ENCODE data around the gene KIT. TPM values are rescaled to one million over a fixed set of nuclear protein-coding genes. Genes with fewer than 3 reads are reported as not detected.

KIT gene
- total RNA-seq, 1 donor from 2014 or later = 1.2 TPM

DNA sequence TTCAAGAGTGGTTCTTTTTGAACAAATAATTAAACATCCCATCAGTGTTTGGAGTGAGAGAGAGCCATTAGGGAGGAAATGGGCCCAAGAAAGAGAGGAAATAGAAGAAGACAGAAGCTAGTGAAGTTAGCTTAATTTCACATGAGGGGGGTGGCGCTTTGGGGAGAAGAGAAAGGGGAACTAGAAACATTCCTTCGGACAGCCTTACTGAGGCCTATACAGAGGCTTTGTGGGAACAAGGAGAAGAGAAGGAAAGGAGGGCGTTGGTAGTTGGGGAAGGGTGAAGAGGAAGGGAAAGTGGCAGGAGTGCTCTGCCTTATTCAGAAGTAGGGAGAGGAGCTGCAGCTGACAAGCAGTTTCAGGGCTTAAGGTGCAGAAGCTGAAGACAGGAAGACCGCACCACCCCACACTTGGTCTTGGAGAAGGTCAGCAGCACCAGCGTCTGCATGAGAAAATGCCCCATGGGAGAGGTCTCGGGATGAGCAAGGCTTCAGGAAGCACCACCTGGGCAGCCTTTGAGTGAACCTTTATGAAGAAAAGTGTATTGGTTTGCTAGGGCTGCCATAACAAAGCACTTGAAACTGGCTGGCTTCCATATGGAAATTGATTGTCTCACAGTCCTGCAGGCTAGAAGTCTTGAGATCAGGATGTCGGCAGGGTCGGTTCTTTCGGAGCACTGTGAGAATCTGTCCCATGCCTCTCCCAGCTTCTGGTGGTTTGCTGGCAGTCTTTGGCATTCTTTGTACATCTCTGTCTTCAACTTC is 85.1 kb downstream of the KIT start:
- Histone ChIP-seq H3K4me1 (no peaks in the 10 kb centered on the region), H3K9me3 (replicated peaks) (peaks cover 24% of the 10 kb centered on the region), H3K4me3 (no peak overlapping the region), H3K27ac (replicated peaks) (no peak overlapping the region), H3K36me3 (no peaks in the 10 kb centered on the region), H3K27me3 (ENCODE audit: low read depth) (no peaks in the 10 kb centered on the region)
- no peak for DNase-seq
- intact Hi-C loops (cut with micrococcal nuclease) = no loop called here
- TF ChIP-seq, protein P1, sequence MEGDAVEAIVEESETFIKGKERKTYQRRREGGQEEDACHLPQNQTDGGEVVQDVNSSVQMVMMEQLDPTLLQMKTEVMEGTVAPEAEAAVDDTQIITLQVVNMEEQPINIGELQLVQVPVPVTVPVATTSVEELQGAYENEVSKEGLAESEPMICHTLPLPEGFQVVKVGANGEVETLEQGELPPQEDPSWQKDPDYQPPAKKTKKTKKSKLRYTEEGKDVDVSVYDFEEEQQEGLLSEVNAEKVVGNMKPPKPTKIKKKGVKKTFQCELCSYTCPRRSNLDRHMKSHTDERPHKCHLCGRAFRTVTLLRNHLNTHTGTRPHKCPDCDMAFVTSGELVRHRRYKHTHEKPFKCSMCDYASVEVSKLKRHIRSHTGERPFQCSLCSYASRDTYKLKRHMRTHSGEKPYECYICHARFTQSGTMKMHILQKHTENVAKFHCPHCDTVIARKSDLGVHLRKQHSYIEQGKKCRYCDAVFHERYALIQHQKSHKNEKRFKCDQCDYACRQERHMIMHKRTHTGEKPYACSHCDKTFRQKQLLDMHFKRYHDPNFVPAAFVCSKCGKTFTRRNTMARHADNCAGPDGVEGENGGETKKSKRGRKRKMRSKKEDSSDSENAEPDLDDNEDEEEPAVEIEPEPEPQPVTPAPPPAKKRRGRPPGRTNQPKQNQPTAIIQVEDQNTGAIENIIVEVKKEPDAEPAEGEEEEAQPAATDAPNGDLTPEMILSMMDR (IDR thresholded peaks at IDR 0.05; ENCODE audit: borderline replicate concordance) = no peak

DNA sequence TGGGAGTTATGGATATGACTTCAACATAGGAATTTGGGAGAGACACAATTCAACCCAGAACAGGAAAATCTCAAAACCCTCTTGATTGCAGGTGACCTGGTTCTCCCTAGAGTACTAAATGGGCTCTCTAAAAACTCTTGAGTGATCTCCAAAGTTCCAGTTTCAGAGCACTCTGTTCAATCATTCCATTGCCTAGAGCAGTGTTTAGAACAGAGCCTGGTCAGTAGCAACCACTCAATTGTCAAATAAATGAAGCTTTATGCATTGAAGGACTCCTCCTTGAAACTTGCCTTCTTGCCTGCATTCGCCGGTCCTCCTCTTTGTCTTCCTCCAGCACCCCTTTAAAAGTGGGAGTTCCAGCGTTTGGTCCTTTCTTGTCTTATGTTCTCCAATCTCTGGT is 85.8 kb downstream of the KIT start:
- Histone ChIP-seq H3K4me1 (no peaks in the 10 kb centered on the region), H3K27me3 (ENCODE audit: low read depth) (no peaks in the 10 kb centered on the region), H3K9me3 (replicated peaks) (peaks cover 24% of the 10 kb centered on the region), H3K36me3 (no peaks in the 10 kb centered on the region), H3K4me3 (no peak overlapping the region), H3K27ac (replicated peaks) (no peak overlapping the region)
- DNase-seq = no peak
- TF ChIP-seq, protein P1 (IDR thresholded peaks at IDR 0.05; ENCODE audit: borderline replicate concordance) = no peak
- intact Hi-C loops (cut with micrococcal nuclease) = no loop called here

DNA sequence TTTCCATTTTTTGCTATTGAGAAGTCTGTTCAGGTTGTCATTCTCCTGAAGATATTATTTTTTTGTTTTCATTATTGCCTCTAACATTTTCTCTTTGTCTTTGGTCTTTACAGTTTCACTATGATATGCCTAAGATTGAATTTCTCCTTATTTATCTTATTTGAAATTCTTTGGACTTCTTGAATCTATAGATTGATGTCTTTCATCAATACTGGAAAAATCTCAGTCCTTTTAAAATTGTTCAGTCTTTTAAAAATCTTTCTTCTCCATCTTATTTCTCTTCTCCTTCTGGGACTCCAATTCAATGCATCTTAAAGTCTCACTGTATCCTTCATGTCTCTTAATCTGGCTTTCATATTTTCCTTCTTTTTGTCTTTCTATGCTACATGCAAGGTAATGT is 86.7 kb downstream of the KIT start:
- TF ChIP-seq, protein P1 (IDR thresholded peaks at IDR 0.05; ENCODE audit: borderline replicate concordance) = no peak
- Histone ChIP-seq H3K36me3 (no peaks in the 10 kb centered on the region), H3K4me3 (no peak overlapping the region), H3K27ac (replicated peaks) (no peak overlapping the region), H3K4me1 (no peaks in the 10 kb centered on the region), H3K27me3 (ENCODE audit: low read depth) (no peaks in the 10 kb centered on the region), H3K9me3 (replicated peaks) (peaks cover 24% of the 10 kb centered on the region)
- DNase-seq = no peak
- intact Hi-C loops (cut with micrococcal nuclease) = no loop called here

DNA sequence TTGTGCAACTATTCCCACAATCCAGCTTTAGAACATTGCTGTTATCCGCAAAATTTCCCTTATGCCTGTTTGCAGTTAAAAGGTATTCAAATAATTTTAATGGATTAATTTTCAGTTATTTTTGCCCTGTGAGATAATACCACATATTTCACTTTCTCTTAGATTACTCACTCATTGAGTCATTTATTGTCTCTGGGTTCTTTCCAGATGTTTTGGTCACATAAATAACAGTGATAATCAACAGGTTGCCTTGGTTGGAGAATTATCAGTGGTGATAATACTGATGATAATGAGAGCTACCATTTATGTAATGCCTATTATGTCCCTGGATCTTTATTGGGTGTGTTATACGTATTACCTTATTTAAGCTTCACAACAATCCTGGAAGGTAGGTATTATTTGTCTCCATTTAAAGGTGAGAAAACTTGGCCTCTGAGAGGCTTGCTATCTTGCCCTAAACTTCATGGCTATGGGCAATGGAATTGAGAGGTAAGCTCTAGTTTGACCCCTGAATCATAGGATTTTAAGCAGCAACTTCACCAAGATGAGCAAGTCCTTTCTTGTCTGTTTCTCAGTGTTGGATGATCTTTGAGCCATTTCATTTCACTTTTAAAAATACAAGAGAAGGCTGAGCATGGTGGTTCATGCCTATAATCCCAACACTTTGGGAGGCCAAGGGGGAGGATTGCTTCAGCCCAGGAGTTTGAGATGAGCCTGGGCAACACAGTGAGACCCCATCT is 87.4 kb downstream of the KIT start:
- Histone ChIP-seq H3K9me3 (replicated peaks) (peaks cover 24% of the 10 kb centered on the region), H3K4me3 (no peak overlapping the region), H3K27ac (replicated peaks) (no peak overlapping the region), H3K4me1 (no peaks in the 10 kb centered on the region), H3K27me3 (ENCODE audit: low read depth) (no peaks in the 10 kb centered on the region), H3K36me3 (no peaks in the 10 kb centered on the region)
- TF ChIP-seq, protein P1 (IDR thresholded peaks at IDR 0.05; ENCODE audit: borderline replicate concordance) = no peak
- DNase-seq = no peak
- intact Hi-C loops (cut with micrococcal nuclease) = no loop called here

DNA sequence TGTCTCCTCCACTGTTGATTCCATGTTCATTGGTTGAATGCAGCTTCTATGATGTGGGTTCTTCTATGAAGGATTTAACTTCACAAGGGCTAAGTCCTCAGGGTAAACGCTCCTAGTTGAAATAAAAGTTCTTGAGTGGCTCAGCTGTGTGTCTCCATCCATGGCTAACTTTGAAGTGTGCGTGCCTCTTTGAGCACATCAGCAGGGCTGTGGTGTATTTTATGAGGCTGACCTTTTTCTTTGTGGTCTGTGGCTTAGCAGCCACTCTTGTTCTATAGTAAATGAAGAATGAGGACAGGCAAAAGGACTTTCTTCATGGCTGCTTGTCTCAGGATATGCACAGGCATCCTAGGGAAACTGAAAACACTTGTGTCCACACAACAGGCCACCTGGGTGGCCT is 88.5 kb downstream of the KIT start:
- H3K36me3 ChIP-seq = no peaks in the 10 kb centered on the region

More for the DNA sequence above, 88.5 kb downstream of the KIT start:
- Histone ChIP-seq H3K4me1 (no peaks in the 10 kb centered on the region), H3K9me3 (replicated peaks) (peaks cover 24% of the 10 kb centered on the region), H3K27me3 (ENCODE audit: low read depth) (no peaks in the 10 kb centered on the region), H3K27ac (replicated peaks) (no peak overlapping the region), H3K4me3 (no peak overlapping the region)
- TF ChIP-seq, protein P1 (IDR thresholded peaks at IDR 0.05; ENCODE audit: borderline replicate concordance) = no peak
- no peak for DNase-seq
- intact Hi-C loops (cut with micrococcal nuclease) = no loop called here
